Hippocampal formation (tissue), 2 donors: ENCODE measurements around the gene FAM53B.
A peak's percentile ranks its signal among the peaks of the same experiment; 100 is the strongest.

Experiments used
- DNase-seq, 2 donors: peaks; one replicate each; lab custom pipeline; 2025; lab: John Stamatoyannopoulos, UW

The FAM53B gene

DNA sequence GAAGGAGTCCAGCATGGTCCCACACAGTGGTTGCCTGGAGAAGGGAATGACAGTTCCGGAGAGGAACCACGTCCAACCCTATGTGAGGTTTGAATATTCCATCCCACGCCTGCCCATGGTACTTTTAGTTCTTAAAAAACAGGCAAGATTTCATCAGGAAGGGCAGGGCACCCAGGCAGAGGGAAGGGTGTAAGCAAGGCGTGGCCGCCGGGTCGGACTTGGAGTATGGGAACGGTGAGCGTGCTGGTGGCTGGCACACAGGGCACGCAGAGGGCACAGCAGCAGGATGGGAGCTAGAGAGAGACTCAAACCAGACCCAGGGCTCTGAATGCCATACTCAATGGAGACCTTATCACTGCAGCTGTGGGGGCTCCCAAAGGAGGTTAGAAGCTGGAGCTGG lies 34.3 kb downstream of the FAM53B start:
- no peak for DNase-seq

DNA sequence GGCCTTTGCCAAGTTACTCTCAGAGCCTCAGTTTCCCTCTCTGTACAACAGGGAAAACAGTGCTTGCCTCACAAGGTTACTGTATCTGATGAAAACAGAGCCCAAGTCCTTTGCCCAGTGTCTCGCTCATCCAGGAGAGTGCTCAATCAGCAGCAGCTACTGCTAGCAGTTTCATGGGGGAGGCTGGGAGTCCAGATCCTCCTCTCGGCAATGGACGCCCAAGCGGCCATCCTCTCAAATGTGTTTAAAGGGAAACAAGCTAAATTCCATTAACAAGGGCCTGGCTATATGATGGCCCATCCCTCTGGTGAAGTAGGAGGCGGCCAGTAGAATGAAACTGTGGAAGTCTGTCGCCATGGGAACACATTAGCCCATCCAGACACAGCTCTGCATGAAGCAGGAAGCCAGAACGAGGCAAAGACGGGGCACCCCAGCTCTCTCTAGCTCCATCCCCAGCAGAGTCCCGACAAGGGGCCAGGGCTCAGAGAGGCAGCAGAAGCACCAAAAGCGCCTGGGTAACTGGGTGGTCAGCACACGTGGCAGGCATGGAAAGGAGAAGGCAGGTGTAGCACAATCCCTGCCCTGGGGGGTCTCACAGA lies 35.2 kb downstream of the FAM53B start:
- DNase-seq, result peak in 1 of 2 donors; percentile 54

DNA sequence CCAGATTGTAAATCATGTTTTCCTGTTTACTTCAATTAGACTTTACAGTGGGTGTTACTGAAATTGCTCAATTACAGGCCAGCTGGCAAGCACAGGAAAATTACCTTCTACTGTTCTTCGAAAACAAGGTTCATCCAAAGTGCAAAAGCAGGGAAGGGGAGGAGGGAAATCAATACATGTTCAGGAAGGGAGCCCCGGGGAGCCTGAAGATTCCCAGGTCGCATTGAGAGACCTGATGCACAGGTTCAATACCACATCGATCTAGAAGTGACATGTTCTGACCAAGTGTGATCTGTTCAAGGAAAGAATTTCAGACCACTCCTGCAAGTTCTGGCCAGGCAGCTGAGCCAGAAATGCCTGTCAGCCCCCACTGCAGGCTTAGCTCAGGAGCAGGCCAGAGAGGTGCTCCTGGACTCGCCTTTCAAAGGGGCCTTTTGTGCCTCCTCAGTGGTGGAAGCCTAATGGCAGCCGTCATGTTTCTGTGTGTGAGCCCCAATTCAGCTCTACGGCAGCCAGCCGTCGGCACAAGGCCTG lies 35.9 kb downstream of the FAM53B start:
- DNase-seq, result no peak

DNA sequence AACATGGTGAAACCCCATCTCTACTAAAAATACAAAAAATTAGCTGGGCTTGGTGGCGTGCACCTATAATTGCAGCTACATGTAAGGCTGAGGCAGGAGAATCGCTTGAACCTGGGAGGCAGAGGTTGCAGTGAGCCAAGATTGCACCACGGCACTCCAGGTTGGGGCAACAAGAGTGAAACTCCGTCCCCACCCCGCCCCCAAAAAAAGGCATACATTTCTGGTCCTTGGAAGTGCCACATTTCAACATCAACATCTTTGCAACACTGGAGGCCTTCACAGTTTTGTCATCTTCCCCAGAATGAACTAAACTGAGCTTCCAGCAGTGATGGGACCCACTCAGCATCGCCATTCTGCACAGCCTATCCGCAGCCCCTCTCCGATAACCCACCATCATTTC lies 36.6 kb downstream of the FAM53B start:
- DNase-seq, result no peak

DNA sequence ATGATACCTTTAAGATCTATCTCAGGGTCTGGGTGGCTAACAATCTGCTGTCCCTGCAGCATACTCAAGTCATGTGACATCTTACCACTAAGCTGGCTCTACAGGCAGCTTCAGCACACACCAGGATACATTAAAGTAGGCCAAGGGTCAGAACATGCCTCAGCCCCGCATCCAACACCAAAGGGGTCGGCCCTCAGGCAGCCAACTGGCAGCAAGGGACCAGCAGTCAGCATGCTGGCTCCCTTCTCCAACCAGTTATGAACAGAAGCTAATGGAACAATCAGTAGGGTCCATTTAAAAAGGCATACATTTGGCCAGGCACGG lies 37.1 kb downstream of the FAM53B start:
- DNase-seq, result no peak

DNA sequence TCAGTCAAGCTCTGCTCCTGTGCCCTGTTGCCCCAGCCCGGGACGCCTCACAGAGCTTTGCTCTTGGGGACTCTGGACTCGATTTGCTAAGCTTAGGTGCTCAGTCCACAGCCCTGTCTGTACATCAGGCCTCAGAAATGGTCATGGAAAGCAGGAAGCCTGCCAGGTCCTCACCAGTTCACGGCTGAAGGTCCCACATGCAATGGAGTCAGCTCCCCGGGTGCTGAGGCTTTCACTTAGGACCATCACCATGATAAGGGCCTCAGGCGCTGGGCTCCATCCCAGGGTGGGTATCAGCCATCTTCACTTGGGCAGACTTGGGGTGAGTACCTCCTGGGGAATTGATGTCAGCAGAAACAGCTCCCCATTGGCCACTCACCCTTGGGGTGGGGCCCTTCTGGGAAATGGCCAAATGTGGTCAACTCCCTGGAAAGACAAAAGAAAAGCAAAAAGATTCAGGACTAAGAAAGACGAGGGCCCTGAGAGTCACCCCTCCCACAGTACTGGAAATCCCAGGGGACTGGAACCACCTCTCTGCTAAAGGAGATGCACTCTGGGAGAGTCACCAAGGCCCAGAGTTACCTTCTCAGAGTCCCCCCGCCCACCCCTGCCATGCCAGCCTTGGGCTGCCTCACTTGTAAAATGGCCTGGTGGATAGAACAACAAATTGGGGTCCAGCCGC lies 37.6 kb downstream of the FAM53B start:
- DNase-seq, result no peak

DNA sequence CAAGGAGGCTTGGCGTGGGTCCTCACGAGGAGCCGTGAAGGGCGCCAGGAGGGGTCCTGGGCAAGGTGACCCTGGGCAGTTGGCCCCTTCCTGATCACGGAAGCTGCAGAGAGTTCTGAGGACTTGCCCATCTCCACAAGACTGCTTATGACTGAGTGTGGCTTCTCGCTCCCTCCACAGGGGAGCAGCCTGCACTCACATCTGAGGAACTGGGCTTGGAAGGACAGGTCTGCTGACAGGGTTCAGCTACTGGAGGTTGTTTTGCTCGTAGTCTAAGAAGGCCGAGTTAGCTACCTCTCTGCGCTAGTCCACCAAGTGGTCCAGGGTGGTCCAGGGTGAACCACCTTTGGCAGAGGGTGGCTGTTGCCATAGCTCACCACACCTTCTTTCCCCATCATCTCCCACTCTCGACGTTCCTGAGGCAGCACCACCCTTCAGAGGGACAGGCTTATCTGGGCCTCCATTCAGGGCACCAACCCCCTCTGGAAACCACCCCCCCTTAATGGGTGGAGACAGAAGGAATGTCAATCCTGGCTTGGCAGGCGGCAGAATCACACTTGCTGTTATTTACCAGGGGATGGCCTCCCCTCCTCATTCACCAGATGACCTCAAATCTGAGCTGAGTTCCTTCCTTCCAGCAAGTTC lies 38.2 kb downstream of the FAM53B start:
- peak; percentile 32 to 42 for DNase-seq

DNA sequence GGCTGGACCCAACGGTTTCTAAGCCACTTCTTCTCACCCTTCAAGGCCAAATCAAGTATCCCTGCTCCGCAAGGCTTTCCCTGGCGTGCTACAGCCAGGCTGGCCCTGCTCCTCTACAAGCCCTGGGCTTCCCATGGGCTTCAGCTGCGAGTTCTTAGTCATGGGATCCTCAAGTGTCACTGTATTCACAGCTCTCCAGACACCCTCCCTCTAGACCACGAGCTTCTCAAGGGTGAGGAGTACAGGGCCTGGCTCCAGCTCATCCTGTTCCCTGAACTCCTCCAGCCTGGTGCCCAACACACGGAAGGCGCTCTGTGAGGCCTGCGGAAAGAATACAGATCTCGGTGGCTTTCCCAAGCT lies 38.8 kb downstream of the FAM53B start:
- no peak for DNase-seq

DNA sequence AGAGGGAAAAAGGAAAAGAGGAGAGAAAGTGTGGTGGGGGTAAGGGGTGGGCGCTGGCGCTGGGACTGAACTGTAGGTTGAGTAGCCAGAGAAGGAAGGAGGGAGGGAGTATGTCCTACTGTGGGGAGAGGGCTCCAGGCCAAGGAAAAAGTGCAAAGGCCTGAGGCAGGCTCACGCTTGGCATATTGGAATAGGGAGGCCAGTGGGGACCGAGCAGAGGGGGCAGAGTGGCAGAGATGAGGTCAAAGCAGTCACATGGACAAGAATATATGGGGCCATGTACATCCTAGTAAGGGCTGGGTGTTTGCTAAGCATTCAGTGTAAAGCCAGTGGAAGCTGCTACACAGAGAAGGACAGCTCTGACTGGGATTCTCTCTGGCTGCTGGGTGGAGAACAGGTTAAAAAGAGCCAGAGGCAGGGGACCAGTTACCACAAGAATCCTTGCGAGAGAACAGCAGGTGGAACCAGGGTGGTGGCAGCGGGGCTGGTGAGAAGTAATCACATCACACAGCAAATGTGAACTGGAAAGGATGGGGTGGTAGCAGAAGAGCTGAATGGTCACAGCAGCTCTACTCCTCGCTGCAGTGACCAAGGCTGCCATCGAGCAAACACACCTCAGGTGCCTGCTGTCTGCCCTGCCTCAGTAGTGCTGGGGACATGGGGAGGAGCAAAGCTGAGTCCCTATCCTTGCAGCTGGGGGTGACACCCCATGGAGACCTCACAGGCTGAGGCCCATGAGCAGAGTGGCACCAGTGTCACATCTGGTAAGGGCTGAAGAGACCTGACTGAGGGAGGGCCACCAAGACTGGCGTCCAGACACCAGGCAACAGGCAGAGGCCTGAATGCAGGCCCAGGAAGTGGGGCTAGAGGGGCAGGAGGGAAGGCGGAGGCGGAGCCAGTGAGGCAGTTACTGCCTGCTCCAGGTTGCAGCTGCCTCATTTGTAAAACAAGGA lies 39.5 kb downstream of the FAM53B start:
- peak in 1 of 2 donors; percentile 54 for DNase-seq

DNA sequence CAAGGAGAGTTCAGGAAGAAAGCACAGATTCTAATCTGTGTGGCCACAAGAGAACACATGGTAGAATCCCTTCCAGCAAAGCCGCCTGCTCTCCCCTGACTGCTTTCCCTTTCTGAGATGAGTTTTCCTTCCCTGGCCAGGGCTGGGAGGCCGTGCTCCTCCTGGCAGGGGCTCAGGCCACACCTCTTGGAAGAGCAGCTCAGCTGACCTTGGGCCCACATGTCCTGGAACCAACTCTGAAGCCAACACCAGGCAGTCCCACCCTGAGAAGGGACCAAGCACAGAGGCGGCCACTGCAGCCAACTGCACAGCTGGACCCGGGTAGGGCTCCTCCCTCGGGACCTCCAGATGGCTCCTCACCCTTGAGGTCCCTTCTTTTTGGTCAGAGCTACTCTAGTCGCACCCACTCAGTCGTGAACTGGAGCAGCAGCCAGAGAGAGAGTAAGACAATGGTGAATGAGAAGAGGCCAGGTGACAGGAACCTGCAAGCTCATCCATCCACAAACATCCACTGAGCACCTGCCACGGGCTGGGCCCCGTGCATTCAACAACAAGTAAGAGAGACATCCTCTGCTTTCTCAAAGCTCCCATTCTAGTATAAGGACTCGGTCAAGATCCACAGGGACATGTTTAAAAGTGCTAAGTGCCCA lies 40.3 kb downstream of the FAM53B start:
- peak; percentile 39 to 79 for DNase-seq

DNA sequence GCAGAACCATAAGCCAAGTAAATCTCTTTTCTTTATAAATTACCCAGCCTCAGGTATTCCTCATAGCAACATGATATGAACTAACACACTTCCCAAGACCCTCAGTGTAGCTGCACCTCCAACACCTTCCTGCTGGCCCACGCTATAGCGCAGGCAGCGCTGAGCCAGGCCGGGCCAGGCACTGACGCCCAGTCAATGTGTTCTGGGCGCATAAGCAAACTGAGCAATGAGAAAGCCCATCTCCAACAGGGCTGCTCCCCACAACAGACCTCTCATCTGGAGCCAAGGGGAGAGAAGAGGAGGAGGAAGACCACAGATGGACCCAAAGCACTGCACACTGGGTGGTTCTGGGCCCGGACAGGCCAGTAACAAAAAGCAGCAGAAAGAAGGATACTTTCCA lies 40.8 kb downstream of the FAM53B start:
- DNase-seq, result no peak

DNA sequence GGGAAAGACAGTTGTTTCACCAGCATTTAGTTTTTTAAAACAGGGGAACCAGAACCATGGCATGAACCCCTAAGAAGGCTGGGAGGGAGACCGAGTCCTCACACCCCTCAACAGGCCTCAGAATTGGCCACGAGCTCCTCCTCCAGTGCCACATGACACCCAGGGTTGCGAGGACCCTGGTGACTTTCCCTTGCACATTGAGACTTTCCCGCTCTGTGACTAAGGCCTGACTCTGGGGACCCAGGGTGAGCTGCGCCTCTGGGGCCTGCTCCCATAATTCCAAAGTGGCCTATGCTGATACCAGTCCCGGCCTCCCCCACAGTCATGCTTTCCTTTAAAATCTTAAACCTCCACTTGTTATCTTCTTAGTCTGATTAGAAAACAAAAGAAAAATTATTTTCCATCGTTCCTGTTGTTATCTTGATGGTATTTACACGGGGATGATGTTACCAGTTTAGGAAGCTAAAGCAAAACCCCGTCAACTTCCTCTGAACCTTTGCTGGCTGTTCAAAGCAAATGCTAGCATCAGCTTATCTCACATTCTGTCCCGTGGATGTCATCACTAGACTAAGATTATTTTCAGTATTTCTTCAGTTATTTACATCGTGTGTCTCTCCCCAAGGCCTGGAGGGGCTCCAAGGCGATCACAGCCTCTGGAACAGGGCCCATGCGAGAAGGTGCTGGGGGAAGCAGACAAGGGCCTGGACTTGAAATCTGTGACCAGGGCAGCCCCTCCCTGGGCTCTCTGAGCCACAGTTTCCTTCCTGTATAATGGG lies 42.1 kb downstream of the FAM53B start:
- no peak for DNase-seq

DNA sequence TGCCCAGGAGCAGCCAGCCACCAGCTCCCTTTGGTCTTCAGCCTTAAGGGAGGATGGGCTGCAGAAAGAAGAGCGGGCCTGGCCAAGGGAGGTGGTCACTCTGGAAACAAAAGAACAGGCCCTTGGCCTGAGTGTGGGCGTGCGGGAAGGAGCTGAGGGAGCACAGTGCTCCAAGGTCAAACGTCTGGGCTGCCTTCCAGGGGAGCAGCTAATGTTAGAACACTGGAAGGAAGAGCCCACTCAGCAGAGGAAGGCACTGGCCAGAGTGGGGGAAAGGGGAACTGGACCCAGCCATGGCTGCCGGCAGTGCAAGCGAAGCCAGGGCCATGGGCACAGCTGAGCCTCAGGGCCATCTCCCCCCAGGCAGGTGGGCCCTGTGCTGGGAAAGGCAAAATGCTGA lies 42.7 kb downstream of the FAM53B start:
- DNase-seq, result peak; percentile 66 to 73

DNA sequence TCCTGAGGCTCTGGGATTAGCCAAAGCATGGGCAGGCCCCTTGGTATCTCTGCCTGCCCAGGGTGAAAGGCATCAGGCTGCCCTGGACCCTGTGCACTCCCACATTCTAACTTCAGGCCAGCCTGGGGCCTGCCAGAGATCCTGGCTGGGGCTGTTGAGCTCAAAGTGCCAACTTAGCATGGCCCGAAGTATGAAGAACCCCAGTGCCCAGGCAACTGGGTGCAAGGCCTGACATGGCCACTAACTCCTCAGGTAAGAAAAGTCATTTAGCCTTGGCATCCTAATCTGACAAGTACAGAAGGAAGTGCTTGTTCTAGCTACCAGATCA lies 43.2 kb downstream of the FAM53B start:
- no peak for DNase-seq

DNA sequence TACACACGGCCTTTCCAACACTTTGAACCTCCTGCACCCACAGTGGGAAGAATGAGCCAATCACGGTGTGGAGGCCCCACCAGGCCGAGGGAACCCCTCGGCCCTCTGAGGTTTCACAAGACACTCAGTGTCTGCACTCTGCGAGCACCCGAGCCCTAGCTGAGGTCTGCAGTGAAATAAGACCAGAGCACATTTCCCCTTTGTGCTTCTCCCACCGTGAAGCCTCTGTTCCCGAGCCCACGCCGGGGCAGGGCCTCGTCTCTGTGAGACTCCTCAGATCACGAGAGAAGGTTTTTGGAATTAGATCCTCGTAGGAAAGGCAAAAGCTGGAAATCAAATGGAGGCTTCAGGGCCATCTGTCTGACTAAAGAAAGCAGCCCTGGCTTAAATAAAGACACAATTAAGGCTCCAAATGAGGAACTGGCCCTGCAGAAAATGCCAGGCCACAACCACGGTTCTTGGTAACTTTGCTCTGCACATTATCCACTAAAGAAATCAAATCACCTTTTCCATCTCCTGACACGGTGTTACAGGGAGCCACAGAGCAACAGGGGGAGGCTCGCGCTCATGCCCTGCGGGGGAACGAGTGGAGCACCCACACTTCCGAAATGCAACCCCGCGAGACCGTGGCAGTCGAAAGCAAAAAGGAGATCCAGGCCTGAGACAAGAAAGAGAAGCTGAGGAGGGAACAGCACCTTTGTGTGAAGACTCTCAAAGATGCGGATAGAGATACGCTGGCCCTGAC lies 43.7 kb downstream of the FAM53B start:
- DNase-seq, result no peak

DNA sequence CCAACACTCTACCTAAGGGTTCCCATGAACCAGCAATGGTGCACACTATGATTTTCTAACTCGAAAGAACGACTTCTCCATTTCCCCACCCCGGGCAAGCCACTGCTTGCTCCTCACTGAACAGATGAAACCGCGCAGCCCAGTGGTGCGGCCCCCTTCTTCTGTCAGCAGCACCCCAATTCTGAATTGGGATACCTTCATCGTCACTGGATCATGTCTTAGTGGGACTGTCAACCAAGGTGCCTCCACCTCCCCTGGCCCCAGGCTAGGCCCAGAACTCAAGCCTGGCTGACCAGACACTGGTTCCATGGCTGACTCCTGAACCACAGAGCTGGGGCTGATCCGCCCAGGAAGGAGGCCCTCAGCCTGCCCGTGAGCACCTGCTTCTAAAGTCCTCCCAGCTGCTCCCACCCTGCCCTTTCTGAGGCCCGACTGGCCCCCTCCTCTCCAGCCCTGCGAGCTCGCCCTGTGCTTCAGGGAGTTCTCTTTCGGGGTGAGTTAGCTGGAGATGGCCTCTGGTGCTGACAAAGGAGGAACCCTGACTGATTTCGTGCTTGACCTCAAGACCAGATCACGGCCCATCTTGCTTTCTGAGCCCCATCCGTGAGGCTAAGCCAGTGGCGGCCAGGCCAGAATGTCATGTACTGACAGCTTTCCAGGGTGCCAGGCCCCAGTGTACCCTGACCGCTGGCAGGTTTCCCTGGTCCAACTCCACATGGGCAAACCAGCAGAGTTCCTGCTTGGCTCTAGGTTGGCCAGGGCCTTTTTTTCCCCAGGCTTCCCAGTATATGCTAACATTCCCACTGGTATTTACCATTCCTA lies 44.5 kb downstream of the FAM53B start:
- DNase-seq, result no peak

DNA sequence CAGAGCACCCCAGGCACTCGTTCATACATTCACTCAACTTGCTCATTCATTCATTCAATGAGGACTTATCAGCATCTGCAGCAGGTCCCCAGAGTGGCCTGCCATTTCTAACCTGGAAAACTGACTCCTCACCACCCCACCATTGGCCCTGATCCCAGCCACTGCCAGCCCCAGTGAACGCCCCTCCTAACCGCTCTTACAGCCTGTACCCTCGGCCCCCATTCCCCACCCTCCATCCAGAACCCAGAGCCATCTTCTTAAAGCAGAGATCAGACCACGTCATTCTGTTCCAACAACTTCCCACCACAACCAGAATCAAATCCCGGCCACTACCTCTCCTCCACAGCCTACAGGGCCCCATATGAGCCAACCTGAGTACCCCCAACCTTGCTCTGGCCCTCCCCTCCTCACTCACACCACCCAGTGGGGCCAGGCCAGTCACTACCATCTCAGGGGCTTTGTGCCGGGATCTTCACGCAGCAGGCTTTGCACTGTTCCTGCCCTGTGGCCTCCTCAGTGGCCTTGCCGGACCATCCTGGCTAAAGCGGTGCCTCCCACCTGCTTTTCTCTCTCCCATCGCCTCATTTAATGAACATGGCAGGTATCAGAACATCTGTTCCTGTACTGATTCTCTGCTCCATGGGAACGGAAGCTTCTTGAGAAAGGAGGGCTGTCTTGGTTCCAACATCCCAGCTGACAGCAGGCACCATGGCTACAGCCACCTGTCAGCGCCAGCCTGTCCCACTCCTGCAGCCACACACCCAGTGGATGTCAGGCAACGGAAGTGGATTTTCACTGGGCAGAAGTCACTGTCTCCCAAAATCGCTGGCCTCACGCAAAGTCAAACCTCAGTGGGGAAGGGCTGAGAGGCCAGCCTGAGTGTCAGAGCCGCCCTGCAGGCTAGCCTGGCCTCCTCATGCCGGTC lies 45.4 kb downstream of the FAM53B start:
- DNase-seq, result no peak

DNA sequence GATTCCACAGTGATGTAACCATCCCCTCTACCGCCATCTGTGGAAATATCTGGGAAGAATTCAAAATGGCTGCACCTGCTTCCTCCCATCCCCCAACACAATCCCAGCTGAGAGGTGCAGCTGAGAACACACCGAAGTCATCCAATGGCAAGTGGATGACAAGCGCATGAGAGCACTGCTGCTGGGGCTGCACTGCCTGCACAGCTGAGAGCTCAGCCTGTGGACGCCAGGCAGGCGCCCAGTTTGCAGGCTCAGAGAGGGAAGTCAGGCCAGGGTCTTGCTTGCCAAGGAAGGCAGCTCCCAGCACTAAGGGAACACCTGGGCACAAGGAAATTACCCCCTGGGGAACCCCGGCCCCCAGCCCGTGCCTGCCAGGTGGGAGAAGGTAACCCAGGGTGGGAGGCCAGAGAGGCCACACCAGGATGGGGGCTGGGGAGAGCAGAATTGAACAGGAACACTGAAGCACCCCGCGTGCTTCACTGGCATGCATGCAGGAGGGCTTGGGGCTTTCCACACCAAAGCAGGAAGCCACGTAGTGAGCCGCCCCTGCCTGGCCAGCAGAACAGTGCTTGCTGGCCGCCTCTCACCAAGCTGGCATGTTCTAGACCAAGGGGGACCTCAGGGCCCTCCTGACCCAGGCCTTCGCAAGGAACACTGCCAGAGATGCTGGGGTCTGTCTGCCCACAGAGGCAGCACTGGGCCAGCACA lies 46.2 kb downstream of the FAM53B start:
- DNase-seq, result no peak
